GM18909 (cell line): ENCODE results near the gene NEIL3.

Experiments
- ATAC-seq: cut with Tn5 transposase; IDR thresholded peaks from one replicate; pipeline ENCODE4 v1.9.1; 2021; ENCODE audit warnings: mild to moderate bottlenecking; ENCODE audit not compliant: unreplicated experiment, poor library complexity

Gene NEIL3

DNA sequence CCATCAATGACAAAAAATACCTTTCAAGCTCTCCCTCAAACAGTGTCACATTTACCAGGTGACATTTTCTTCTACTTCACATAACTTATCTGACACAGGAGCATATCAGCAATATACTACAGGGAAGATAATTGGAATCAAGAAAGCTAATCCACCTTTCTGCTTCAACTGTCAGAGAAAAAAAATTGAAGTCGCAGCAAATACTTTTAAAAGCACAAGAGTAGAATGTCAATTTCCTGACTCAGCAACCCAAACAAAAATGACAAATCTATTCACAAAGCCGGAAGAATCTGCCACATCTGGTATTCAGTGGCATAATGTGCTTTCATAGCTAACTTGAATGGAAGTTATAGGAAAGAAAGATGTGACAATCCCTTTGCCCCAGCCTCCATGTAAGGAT is 95.8 kb downstream of the NEIL3 start:
- no peak for ATAC-seq

DNA sequence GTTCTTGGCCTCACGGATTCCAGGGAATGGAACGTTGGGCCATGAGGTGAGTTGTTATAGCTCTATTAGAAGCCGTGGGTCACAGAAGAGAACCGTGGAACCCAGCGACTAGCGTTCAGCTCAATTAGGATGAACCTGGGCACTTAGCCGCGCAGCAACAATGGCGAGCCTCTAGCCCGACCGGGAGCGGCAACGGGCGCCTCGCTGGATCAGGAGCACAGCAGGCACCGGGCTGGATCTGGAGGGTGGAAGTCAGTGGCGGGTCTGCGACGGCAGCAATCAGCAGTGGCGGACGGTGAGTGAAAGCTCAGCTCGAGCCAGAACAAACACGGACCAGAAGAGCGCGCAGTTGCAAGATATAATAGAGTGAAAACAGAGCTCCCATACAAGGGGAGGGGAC is 98.3 kb downstream of the NEIL3 start:
- ATAC-seq = no peak

DNA sequence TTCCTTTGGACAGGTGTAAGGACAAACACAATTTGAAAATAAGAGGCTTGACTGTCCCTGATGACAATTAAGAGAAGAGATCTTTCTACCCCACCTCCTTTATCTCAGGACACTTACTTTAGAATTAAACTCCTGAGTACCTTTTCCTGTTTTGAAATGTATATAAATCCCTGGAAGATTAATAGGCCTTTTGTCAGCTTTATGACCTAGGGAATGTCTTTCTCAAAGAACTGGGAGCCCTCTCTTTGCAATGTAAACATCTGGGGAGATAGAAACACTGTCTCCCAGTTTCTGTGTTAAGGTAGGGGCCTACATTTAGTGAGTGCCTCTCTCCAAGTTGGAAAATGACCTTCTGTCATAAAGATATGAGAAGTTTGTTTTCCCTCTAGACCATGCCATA is 100.9 kb downstream of the NEIL3 start:
- no peak for ATAC-seq

DNA sequence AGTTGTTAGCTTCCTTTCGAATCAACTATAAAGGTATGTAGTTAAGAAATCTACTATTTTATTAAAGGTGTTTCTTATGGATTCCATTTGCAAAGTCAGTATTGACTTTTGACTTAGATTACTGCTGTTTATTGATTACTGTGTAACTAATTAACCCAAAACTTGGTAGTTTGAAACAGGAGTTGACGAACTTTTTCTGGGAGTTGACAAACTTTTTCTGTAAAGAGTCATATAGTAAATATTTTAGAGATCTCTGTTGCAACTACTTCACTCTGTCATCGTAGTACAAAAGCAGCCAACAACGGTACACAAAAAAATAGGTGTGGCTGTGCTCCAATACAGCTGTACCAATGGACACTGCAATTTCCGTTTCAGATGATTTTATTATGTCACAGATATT is 102.3 kb downstream of the NEIL3 start:
- ATAC-seq = no peak
